NOMO-1 treated with dmso at 0.1 percent for 144 hours (cell line): ENCODE results near the gene MYRIP.

Experiments
- DNase-seq: peaks from one replicate; lab custom pipeline; 2025; ENCODE audit not compliant: unreplicated experiment; lab: John Stamatoyannopoulos, UW

MYRIP gene

DNA sequence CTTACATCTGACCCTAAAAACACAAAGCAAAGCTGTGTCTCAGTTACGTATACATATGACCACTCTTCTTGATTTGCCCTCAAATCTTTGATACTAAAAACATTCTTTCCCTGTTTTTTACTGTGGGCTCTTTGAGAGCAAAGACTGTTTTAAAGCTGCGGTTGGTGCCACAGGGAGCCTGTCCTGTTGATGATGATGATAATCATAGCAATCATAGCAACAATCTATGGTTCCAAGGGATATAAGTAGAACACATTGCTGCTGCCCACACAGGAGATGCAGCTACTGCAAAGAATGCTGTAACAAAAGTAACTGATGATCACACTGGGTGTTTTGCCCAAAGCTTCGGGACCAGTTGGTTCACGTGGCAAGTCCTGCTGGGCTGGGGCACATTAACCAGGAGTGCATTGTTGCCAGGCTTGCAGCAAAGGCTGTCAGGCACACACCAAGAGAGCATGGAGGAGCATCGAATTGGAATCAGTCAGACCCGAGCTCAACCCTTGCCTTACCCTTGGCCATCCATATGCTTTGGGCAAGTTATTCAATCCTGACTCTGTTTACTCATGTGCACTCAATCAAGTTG is 368.7 kb downstream of the MYRIP start:
- DNase-seq: no peak

DNA sequence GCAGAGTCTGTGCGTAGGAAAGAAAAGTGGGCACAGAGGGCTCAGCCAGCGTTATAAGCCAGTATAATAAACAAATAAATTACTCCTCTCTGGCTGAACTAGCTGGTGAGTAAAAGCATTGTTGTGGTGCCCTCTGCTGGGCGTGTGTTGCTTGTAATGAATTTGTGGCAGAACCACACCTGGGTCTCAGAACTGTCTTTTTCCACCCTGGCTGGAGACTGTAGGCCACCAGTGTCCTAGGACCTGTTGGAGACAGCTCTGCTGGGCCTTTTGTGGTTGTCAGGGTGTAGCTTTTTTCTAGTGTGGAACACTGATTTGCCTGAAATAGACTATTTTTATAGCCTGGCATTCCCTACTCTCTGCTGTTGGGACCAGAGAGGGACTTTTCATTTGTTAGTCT is 369.6 kb downstream of the MYRIP start:
- DNase-seq: no peak

DNA sequence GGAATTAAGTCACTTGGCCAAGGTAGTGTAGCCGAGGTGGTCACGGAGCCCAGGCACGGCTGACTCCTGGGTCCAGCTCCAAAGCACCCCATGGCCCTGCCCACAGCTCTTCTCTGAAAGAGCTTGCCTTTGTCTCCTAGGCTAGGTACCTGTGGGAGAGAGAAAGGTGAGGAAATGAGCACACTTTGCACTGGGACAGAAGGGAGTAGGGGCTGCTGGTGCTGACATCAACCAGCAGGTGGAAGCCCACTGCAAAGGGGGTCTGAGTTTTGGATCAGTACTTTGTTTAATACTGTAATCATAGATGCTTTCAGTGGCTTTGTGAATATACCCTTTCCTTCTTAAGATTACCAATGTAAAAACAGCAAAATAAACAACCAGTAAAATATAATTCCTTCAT is 371.8 kb downstream of the MYRIP start:
- no peak for DNase-seq

DNA sequence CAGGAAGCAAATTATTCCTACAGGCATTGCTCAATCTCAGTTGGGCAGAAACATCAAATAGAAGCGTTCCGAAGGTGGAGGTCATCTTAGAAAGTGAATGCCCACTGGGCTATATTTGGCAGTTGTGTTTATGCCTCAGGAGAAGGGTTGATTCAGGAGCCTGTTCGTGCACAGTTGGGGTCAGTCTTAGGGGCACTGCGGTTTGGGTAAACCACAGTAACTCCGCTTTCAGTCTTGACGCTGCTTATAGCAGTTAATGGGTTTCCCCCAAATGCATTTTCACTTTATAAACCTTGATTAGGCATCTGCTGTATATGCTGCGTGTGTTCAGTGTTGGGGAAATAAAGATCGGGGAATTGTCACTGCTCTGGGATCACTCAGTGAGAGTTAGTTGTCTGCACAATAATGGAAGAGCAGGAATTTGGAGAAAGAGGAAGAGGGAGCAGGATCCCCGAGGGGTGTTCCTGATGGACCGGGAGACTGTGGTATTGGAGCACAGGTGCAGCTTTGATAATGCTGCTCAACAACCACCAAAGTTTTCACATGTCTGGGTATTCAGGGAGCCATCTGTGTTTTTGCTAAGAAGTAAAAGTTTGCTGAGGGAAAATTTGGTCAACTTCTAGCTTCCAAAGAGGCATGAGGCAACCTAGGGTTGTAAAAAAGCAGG is 375.8 kb downstream of the MYRIP start:
- no peak for DNase-seq

- no peak for DNase-seq
Measured at GRCh38 chr3:40186508-40186907, 377.1 kb downstream of the MYRIP start.

GRCh38 chr3:40187945-40188344 is 378.5 kb downstream of the MYRIP start:
- DNase-seq: no peak

DNA sequence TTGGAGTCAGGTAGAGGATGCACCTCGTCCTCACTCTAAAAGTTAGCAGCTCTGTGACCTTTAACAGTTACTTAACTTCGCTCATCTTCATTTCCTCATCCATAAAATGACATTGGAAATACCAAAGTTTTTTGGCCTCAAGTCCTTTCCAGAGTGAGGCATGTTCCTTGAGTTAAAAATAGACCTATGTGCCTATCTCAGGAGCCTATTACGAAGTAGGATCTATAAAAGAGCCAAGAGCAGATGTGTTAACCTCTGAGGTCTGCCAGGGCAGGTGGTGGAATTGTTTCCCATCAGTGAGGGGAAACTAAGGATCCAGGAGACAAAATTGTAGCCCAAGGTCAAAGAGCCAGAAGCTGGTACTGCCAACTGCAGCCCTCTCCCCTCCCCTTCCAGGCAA is 379.7 kb downstream of the MYRIP start:
- no peak for DNase-seq

DNA sequence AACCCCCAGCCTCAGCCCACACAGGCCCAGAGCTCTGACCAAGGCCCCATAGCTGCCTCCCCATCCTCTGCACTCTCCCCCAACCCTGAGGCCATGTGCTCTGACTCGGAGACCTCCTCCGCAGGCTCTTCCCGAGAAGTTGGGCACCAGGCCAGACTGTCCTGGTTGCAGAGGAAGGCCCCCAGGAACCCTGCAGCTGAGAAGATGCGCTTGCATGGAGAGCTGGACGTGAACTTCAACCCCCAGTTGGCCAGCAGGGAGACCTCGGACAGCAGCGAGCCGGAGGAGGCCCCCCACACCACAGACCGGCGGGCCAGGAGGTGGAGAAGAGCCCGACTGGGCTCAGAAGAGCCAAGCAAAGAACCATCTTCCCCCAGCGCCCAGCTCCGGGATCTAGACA is 380.6 kb downstream of the MYRIP start:
- DNase-seq: no peak

DNA sequence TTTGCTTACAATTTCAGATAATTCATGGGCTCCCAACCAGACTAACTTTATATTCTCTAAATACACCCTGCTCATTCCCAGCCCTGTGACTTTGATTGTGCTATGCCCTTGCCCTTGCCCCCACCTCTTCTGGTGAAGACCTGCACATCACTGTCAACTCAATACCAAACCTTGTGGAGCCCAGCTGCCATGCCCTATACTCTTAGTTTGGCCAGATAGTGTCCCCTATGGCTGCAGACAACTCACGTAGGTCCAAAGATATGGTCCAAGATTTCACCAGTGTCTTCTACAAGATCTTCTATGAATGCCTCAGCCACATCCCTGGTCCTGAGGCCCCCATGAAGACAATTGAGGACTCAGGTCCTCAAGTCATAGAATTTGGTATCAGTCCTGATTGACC is 381.8 kb downstream of the MYRIP start:
- DNase-seq: no peak

DNA sequence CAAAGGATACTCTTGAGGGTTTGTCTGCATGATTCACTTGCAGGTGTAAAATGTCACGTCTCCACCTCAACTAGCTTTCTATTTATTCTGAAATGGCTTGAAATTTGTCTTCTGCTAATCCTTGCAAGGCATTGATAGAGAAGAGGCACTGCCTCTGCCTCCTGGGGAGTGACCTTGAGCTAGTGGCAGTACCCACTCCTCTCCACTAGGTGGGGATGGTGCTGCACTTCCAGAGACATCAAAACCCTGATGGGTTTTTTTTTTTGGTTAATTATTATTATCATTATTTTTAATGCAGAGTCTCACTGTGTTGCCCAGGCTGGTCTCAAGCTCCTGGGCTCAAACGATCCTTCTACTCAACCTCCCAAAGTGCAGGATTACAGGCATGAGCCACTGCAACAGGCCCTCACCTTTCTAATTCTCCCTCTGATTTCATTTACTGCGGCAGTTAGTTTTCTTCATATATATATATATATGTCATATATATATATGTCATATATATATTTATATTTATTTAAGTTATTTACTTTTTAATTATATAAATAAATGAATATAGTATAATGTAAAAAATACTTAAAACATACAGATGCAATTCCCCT is 382.5 kb downstream of the MYRIP start:
- no peak for DNase-seq

- no peak for DNase-seq
Measured at GRCh38 chr3:40192628-40193027, 383.2 kb downstream of the MYRIP start.

- no peak for DNase-seq
Measured at GRCh38 chr3:40196966-40197365, 387.6 kb downstream of the MYRIP start.

GRCh38 chr3:40200692-40201316 is 391.4 kb downstream of the MYRIP start:
- no peak for DNase-seq

GRCh38 chr3:40201770-40202169 is 392.4 kb downstream of the MYRIP start:
- DNase-seq: no peak

- no peak for DNase-seq
Measured at GRCh38 chr3:40206522-40206921, 397.1 kb downstream of the MYRIP start.

DNA sequence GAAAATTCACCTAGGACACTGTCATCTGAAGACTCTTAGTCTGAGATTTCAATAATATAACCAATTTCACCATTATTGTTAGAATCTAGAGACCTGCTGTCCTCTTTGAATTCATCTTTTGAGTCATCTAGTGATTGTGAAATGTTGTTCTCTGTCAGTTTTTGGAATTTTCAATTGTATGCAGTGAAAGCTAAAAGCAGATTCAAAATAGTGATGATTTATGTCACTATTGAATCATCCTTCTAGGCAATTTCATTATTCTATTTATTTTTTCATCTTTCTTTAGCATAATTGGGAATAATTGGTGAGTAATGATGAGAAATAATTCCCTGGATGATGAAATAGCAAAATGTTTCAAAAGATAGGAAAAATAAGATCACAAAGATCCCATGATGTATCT is 398.4 kb downstream of the MYRIP start:
- no peak for DNase-seq

DNA sequence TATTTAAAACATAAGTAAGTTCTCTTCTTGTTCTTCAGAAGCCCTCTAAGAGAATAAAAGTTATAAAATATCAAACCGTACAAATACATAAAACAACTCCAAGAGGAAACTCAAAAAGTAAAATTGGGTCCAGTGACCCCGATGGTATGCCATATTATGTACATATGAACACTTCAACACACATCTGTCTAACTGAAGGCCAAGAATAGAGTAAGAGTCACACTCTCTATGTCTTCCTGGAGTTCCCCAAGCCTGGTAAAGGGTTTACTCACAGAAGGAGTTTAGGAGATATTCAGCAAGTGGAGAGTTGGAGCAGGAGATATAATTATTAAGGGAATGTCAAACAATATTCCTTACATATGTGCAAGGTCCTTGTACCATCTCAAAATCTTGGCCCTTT is 398.8 kb downstream of the MYRIP start:
- DNase-seq: no peak

- no peak for DNase-seq
Measured at GRCh38 chr3:40211579-40211978, 402.2 kb downstream of the MYRIP start.

DNA sequence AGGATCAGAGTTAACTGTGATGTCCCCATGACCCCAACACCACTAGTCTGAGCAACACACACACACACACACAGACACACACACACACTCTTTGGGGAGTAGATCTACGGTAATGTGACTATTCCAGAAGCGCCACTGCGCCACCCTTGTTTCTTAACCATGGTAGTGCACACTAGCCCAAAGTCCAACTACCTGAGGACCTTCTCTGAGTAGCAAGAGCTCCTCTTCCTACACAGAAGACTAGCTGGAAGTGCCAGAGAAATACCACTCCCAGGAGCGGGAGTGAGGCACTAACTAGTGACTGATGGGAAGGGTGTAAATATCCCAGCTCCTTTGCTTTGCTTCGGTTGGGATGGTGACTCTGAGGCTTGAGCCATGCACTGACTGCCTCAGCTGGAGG is 404.1 kb downstream of the MYRIP start:
- no peak for DNase-seq

GRCh38 chr3:40215015-40215414 is 405.6 kb downstream of the MYRIP start:
- no peak for DNase-seq

- no peak for DNase-seq
Measured at GRCh38 chr3:40216471-40216870, 407.1 kb downstream of the MYRIP start.

DNA sequence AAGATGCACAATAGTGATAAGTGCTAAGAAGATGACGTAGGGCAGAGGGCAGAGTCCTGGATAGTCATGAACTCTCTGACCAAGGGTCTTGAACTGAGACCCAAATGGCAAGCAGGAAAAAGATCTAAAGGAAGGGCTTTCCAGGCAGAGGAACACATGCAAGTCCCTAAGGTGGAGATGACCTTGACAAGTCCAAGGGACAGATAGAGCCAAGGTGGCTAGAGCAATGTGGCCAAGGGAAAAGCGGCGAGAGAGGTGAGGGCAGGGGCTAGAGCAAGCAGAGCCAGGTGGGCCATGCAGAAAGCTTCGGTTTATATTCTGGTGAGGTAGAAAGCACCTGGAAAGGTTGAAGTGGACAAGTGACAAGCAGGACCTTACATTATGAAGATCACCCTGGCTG is 414.4 kb downstream of the MYRIP start:
- DNase-seq: no peak
